Keratinocyte (primary cell): Measurements from ENCODE around the gene FGGY.

Source experiments
- CTCF ChIP-seq, 3 experiments: IDR thresholded peaks in 1 of 3; conservative IDR thresholded peaks in 1 of 3; optimal IDR thresholded peaks in 1 of 3; 2 replicates in 2 of 3; 3 replicates in 1 of 3; pipeline versions ENCODE3 to v1.5.1; 2011; ENCODE audit warnings: low read length in 3 of 3, mild to moderate bottlenecking in 3 of 3, moderate library complexity in 2 of 3, control low read depth in 1 of 3, inconsistent platforms in 1 of 3; ENCODE audit not compliant: insufficient read depth in 2 of 3; ENCODE audit errors: extremely low read depth in 1 of 3
- EZH2 ChIP-seq: IDR thresholded peaks from one replicate; pipeline ENCODE4 v1.6.1; 2012; ENCODE audit warnings: inconsistent platforms, mild to moderate bottlenecking, low read length, moderate library complexity

- no peak for TF ChIP-seq CTCF (optimal IDR thresholded peaks at IDR 0.05 in 1 of 3, IDR thresholded peaks at IDR 0.05 in 1 of 3, conservative IDR thresholded peaks at IDR 0.05 in 1 of 3; ENCODE audit: extremely low read depth in 1 of 3, insufficient read depth in 2 of 3, low read length in 3 of 3)
- no peak for TF ChIP-seq EZH2
Observed at GRCh38 chr1:59305188-59305587, 8.3 kb downstream of the FGGY start.
